ENCODE data around the gene SNRPN.
"Not testable (repeated sequence)": the region's sequence is repeated elsewhere in the genome, so short reads cannot be mapped to it uniquely, and the experiment has no call there.

Gene SNRPN

GRCh38 chr15:24966364-24967103, 11.7 kb downstream of the SNRPN start:
- Histone ChIP-seq H3K4me3 (ENCODE audit: low read length) (no peak overlapping the region), H3K36me3 (ENCODE audit: control insufficient read depth, insufficient read depth, low read length) (peaks cover 12% of the 10 kb centered on the region; the same call in 1 of the 2 replicates), H3K9me3 (ENCODE audit: control insufficient read depth, insufficient read depth, low read length) (peaks cover 1% of the 10 kb centered on the region), H3K4me1 (ENCODE audit: control insufficient read depth, insufficient read depth, low read length) (no peaks in the 10 kb centered on the region), H3K27ac (ENCODE audit: low read length) (no peak overlapping the region), H3K27me3 (ENCODE audit: control insufficient read depth, insufficient read depth, low read length) (no peaks in the 10 kb centered on the region)
- no peak for DNase-seq (ENCODE audit: low read depth, low spot score)
- WGBS (ENCODE audit: insufficient coverage, insufficient read length), result no CpG with 5 or more reads among the region's 4 CpGs

GRCh38 chr15:24971052-24971451, 16.3 kb downstream of the SNRPN start:
- no CpG with 5 or more reads among the region's 3 CpGs for WGBS (ENCODE audit: insufficient coverage, insufficient read length)
- Histone ChIP-seq H3K4me3 (ENCODE audit: low read length) (no peak overlapping the region), H3K27ac (ENCODE audit: low read length) (no peak overlapping the region), H3K9me3 (ENCODE audit: control insufficient read depth, insufficient read depth, low read length) (peaks cover 1% of the 10 kb centered on the region; the same call in 1 of the 2 replicates), H3K4me1 (ENCODE audit: control insufficient read depth, insufficient read depth, low read length) (no peaks in the 10 kb centered on the region), H3K27me3 (ENCODE audit: control insufficient read depth, insufficient read depth, low read length) (no peaks in the 10 kb centered on the region), H3K36me3 (ENCODE audit: control insufficient read depth, insufficient read depth, low read length) (peaks cover 2% of the 10 kb centered on the region; the same call in 1 of the 2 replicates)
- DNase-seq (ENCODE audit: low read depth, low spot score), result no peak

GRCh38 chr15:24971772-24972171, 17.0 kb downstream of the SNRPN start:
- no peaks in the 10 kb centered on the region for H3K27me3 ChIP-seq (ENCODE audit: control insufficient read depth, insufficient read depth, low read length)
- peaks cover 1% of the 10 kb centered on the region; the same call in 1 of the 2 replicates for H3K9me3 ChIP-seq (ENCODE audit: control insufficient read depth, insufficient read depth, low read length)
- no peaks in the 10 kb centered on the region for H3K4me1 ChIP-seq (ENCODE audit: control insufficient read depth, insufficient read depth, low read length)
- H3K27ac ChIP-seq (ENCODE audit: low read length), result no peak overlapping the region
- H3K36me3 ChIP-seq (ENCODE audit: control insufficient read depth, insufficient read depth, low read length), result peaks cover 3% of the 10 kb centered on the region; the same call in 1 of the 2 replicates
- no peak overlapping the region for H3K4me3 ChIP-seq (ENCODE audit: low read length)
- WGBS (ENCODE audit: insufficient coverage, insufficient read length), result no CpG with 5 or more reads among the region's 8 CpGs
- no peak for DNase-seq (ENCODE audit: low read depth, low spot score)

- H3K36me3 ChIP-seq (ENCODE audit: control insufficient read depth, insufficient read depth, low read length), result not testable (repeated sequence)
Measured at GRCh38 chr15:24972707-24973106, 17.9 kb downstream of the SNRPN start.

GRCh38 chr15:24976932-24977331, 22.1 kb downstream of the SNRPN start:
- H3K27ac ChIP-seq (ENCODE audit: low read length), result no peak overlapping the region
- DNase-seq (ENCODE audit: low read depth, low spot score), result no peak
- no peaks in the 10 kb centered on the region; the same call in 1 of the 2 replicates for H3K9me3 ChIP-seq (ENCODE audit: control insufficient read depth, insufficient read depth, low read length)
- H3K36me3 ChIP-seq (ENCODE audit: control insufficient read depth, insufficient read depth, low read length), result peaks cover 9% of the 10 kb centered on the region; the same call in 1 of the 2 replicates
- no peak overlapping the region for H3K4me3 ChIP-seq (ENCODE audit: low read length)
- no peaks in the 10 kb centered on the region for H3K4me1 ChIP-seq (ENCODE audit: control insufficient read depth, insufficient read depth, low read length)
- WGBS (ENCODE audit: insufficient coverage, insufficient read length), result no CpG with 5 or more reads among the region's 3 CpGs
- H3K27me3 ChIP-seq (ENCODE audit: control insufficient read depth, insufficient read depth, low read length), result no peaks in the 10 kb centered on the region

More at GRCh38 chr15:24972707-24973106, 17.9 kb downstream of the SNRPN start:
- H3K9me3 ChIP-seq (ENCODE audit: control insufficient read depth, insufficient read depth, low read length); H3K27ac ChIP-seq (ENCODE audit: low read length); H3K27me3 ChIP-seq (ENCODE audit: control insufficient read depth, insufficient read depth, low read length); DNase-seq (ENCODE audit: low read depth, low spot score); H3K4me1 ChIP-seq (ENCODE audit: control insufficient read depth, insufficient read depth, low read length); H3K4me3 ChIP-seq (ENCODE audit: low read length): not testable (repeated sequence)
- no CpG with 5 or more reads among the region's 5 CpGs for WGBS (ENCODE audit: insufficient coverage, insufficient read length)

- no peak overlapping the region for H3K27ac ChIP-seq (ENCODE audit: low read length)
Measured at GRCh38 chr15:24977686-24978085, 22.9 kb downstream of the SNRPN start.

GRCh38 chr15:24985224-24985623, 30.4 kb downstream of the SNRPN start:
- no peak for DNase-seq (ENCODE audit: low read depth, low spot score)
- WGBS (ENCODE audit: insufficient coverage, insufficient read length), result no CpG with 5 or more reads among the region's 7 CpGs
- no peaks in the 10 kb centered on the region for H3K4me1 ChIP-seq (ENCODE audit: control insufficient read depth, insufficient read depth, low read length)
- peaks cover 12% of the 10 kb centered on the region; the same call in 1 of the 2 replicates for H3K36me3 ChIP-seq (ENCODE audit: control insufficient read depth, insufficient read depth, low read length)
- H3K4me3 ChIP-seq (ENCODE audit: low read length), result no peak overlapping the region
- H3K9me3 ChIP-seq (ENCODE audit: control insufficient read depth, insufficient read depth, low read length), result no peaks in the 10 kb centered on the region
- H3K27ac ChIP-seq (ENCODE audit: low read length), result no peak overlapping the region
- H3K27me3 ChIP-seq (ENCODE audit: control insufficient read depth, insufficient read depth, low read length), result no peaks in the 10 kb centered on the region

More at GRCh38 chr15:24977686-24978085, 22.9 kb downstream of the SNRPN start:
- WGBS (ENCODE audit: insufficient coverage, insufficient read length), result no CpG with 5 or more reads among the region's 9 CpGs
- peaks cover 12% of the 10 kb centered on the region; the same call in 1 of the 2 replicates for H3K36me3 ChIP-seq (ENCODE audit: control insufficient read depth, insufficient read depth, low read length)
- H3K4me1 ChIP-seq (ENCODE audit: control insufficient read depth, insufficient read depth, low read length), result no peaks in the 10 kb centered on the region
- H3K4me3 ChIP-seq (ENCODE audit: low read length), result no peak overlapping the region
- no peaks in the 10 kb centered on the region; the same call in 1 of the 2 replicates for H3K9me3 ChIP-seq (ENCODE audit: control insufficient read depth, insufficient read depth, low read length)
- DNase-seq (ENCODE audit: low read depth, low spot score), result no peak
- H3K27me3 ChIP-seq (ENCODE audit: control insufficient read depth, insufficient read depth, low read length), result no peaks in the 10 kb centered on the region

- Histone ChIP-seq H3K36me3 (ENCODE audit: control insufficient read depth, insufficient read depth, low read length) (peaks cover 12% of the 10 kb centered on the region; the same call in 1 of the 2 replicates), H3K27me3 (ENCODE audit: control insufficient read depth, insufficient read depth, low read length) (no peaks in the 10 kb centered on the region), H3K4me1 (ENCODE audit: control insufficient read depth, insufficient read depth, low read length) (no peaks in the 10 kb centered on the region), H3K4me3 (ENCODE audit: low read length) (no peak overlapping the region), H3K9me3 (ENCODE audit: control insufficient read depth, insufficient read depth, low read length) (no peaks in the 10 kb centered on the region), H3K27ac (ENCODE audit: low read length) (no peak overlapping the region)
- 100% methylated on average over 3 of the region's 6 CpGs for WGBS (ENCODE audit: insufficient coverage, insufficient read length)
- DNase-seq (ENCODE audit: low read depth, low spot score), result no peak
Measured at GRCh38 chr15:24986653-24987052, 31.9 kb downstream of the SNRPN start.

- H3K9me3 ChIP-seq (ENCODE audit: control insufficient read depth, insufficient read depth, low read length), result no peaks in the 10 kb centered on the region
- no peak overlapping the region for H3K27ac ChIP-seq (ENCODE audit: low read length)
- WGBS (ENCODE audit: insufficient coverage, insufficient read length), result no CpG with 5 or more reads among the region's 1 CpG
- no peak overlapping the region for H3K4me3 ChIP-seq (ENCODE audit: low read length)
- peaks cover 2% of the 10 kb centered on the region; the same call in 1 of the 2 replicates for H3K36me3 ChIP-seq (ENCODE audit: control insufficient read depth, insufficient read depth, low read length)
- DNase-seq (ENCODE audit: low read depth, low spot score), result no peak
- H3K4me1 ChIP-seq (ENCODE audit: control insufficient read depth, insufficient read depth, low read length), result no peaks in the 10 kb centered on the region
- H3K27me3 ChIP-seq (ENCODE audit: control insufficient read depth, insufficient read depth, low read length), result no peaks in the 10 kb centered on the region
Measured at GRCh38 chr15:25019434-25019833, 64.6 kb downstream of the SNRPN start.

GRCh38 chr15:25022233-25022632, 67.4 kb downstream of the SNRPN start:
- H3K27me3 ChIP-seq (ENCODE audit: control insufficient read depth, insufficient read depth, low read length), result no peaks in the 10 kb centered on the region
- WGBS (ENCODE audit: insufficient coverage, insufficient read length), result no CpG with 5 or more reads among the region's 2 CpGs
- DNase-seq (ENCODE audit: low read depth, low spot score), result no peak
- peaks cover 4% of the 10 kb centered on the region; the same call in 1 of the 2 replicates for H3K36me3 ChIP-seq (ENCODE audit: control insufficient read depth, insufficient read depth, low read length)
- no peak overlapping the region for H3K27ac ChIP-seq (ENCODE audit: low read length)
- no peak overlapping the region for H3K4me3 ChIP-seq (ENCODE audit: low read length)
- no peaks in the 10 kb centered on the region for H3K4me1 ChIP-seq (ENCODE audit: control insufficient read depth, insufficient read depth, low read length)
- no peaks in the 10 kb centered on the region for H3K9me3 ChIP-seq (ENCODE audit: control insufficient read depth, insufficient read depth, low read length)
